HCT116 (cell line): Measurements from ENCODE around the gene RBMXL3. TPM values are rescaled to one million over a fixed set of nuclear protein-coding genes. Genes with fewer than 3 reads are reported as not detected.

Experiments used
- ATAC-seq: fragments of 200-7000 bp; cut with Tn5 transposase; 2 replicates; pipeline ENCODE4 v1.9.1; 2020; ENCODE audit warnings: mild to moderate bottlenecking, moderate library complexity
- BruUV-seq: library from RNA; stranded (reverse); fragments of 400-500 nt; replicated peaks from 2 replicates; lab custom pipeline; 2021; lab: Mats Ljungman, UMichigan
- CTCF ChIA-PET: fragments of 300-600 bp; sonication (Branson Sonifier 250); formaldehyde crosslinking; loops from one replicate; lab custom pipeline; 2021; ENCODE audit warnings: antibody characterized with exemption; lab: Charles Lee
- POLR2A ChIA-PET: fragments of 300-600, 350-600 bp; sonication (Branson Sonifier 250); formaldehyde crosslinking; loops from one replicate; lab custom pipeline; 2021; ENCODE audit warnings: antibody characterized with exemption; lab: Charles Lee
- RAD21 ChIA-PET, 2 experiments: fragments of 300-600 bp; sonication (Branson Sonifier 250); formaldehyde crosslinking; loops; one replicate each; lab custom pipeline; 2023; ENCODE audit warnings: low total read pairs in 2 of 2; ENCODE audit not compliant: uncharacterized antibody in 2 of 2, unreplicated experiment in 2 of 2, low non-redundant PET in 1 of 2; lab: Charles Lee
- DNase-seq: peaks from one replicate; pipeline ENCODE4 v3.0.0-alpha.2; 2010; ENCODE audit warnings: low read depth, low spot score
- H2AFZ ChIP-seq: fragments of 200-600 bp; shearing (Covaris generic), sonication (generic); 2 replicates; pipeline ENCODE4 v1.6.1; 2017; ENCODE audit warnings: low read depth, mixed run types, mixed read lengths, antibody characterized with exemption, low read length; ENCODE audit not compliant: poor library complexity, severe bottlenecking
- H3K27ac ChIP-seq: 2 replicates; pipeline ENCODE4 v1.5.1; 2012; ENCODE audit warnings: low read depth, low read length
- H3K27me3 ChIP-seq: fragments of 200-600 bp; sonication (generic); 2 replicates; pipeline ENCODE4 v1.6.1; 2016; ENCODE audit warnings: mixed run types, low read length, mixed read lengths; ENCODE audit not compliant: insufficient read depth
- H3K36me3 ChIP-seq, 2 experiments: fragments of 200-500 bp in 1 of 2; fragments of 200-600 bp in 1 of 2; sonication (Bioruptor generic) in 1 of 2; sonication (generic) in 1 of 2; 2 replicates each; pipeline versions ENCODE4 v1.5.1 to v1.6.1; 2014 to 2016; ENCODE audit warnings: low read length in 2 of 2, inconsistent platforms in 1 of 2, mixed read lengths in 1 of 2, mixed run types in 1 of 2; ENCODE audit not compliant: insufficient read depth in 2 of 2, control insufficient read depth in 1 of 2
- H3K4me1 ChIP-seq, 2 experiments: fragments of 200-600 bp in 1 of 2; sonication (generic) in 1 of 2; 2 replicates each; pipeline versions ENCODE4 v1.5.1 to v1.6.1; 2012 to 2017; ENCODE audit warnings: low read length in 2 of 2, inconsistent platforms in 1 of 2, mild to moderate bottlenecking in 1 of 2, mixed read lengths in 1 of 2, mixed run types in 1 of 2, moderate library complexity in 1 of 2; ENCODE audit not compliant: insufficient read depth in 2 of 2, control insufficient read depth in 1 of 2
- H3K4me2 ChIP-seq: fragments of 200-600 bp; sonication (generic); 2 replicates; pipeline ENCODE4 v1.6.1; 2017; ENCODE audit warnings: mixed run types, low read length, mixed read lengths
- H3K4me3 ChIP-seq, 2 experiments: fragments of 200-600 bp in 1 of 2; sonication (generic) in 1 of 2; replicated peaks in 1 of 2; 2 replicates each; pipeline ENCODE4 v1.5.1; 2011 to 2016; ENCODE audit warnings: low read length in 2 of 2, control low read depth in 1 of 2, low read depth in 1 of 2, mild to moderate bottlenecking in 1 of 2, mixed read lengths in 1 of 2, mixed run types in 1 of 2
- H3K79me2 ChIP-seq: fragments of 200-600 bp; sonication (generic); 2 replicates; pipeline ENCODE4 v1.6.1; 2017; ENCODE audit warnings: mild to moderate bottlenecking, mixed run types, low read length, moderate library complexity, mixed read lengths; ENCODE audit not compliant: insufficient read depth
- H3K9ac ChIP-seq: fragments of 200-600 bp; sonication (generic); 2 replicates; pipeline ENCODE4 v1.6.1; 2016; ENCODE audit warnings: low read length, mixed read lengths
- H3K9me2 ChIP-seq: fragments of 200-600 bp; sonication (generic), shearing (Covaris generic); 2 replicates; pipeline ENCODE4 v1.6.1; 2017; ENCODE audit warnings: mixed run types, mild to moderate bottlenecking, moderate library complexity; ENCODE audit not compliant: insufficient read depth
- H3K9me3 ChIP-seq, 2 experiments: fragments of 200-500 bp in 1 of 2; fragments of 200-600 bp in 1 of 2; sonication (Bioruptor generic) in 1 of 2; sonication (generic) in 1 of 2; 2 replicates each; pipeline ENCODE4 v1.6.1; 2014 to 2017; ENCODE audit warnings: low read length in 2 of 2, mixed read lengths in 2 of 2, inconsistent platforms in 1 of 2, low read depth in 1 of 2, mild to moderate bottlenecking in 1 of 2, mixed run types in 1 of 2, moderate library complexity in 1 of 2; ENCODE audit not compliant: control insufficient read depth in 1 of 2, insufficient read depth in 1 of 2
- H4K20me1 ChIP-seq: fragments of 200-600 bp; sonication (generic), shearing (Covaris generic); 2 replicates; pipeline ENCODE4 v1.6.1; 2017; ENCODE audit warnings: mixed run types, mild to moderate bottlenecking, moderate library complexity; ENCODE audit not compliant: insufficient read depth
- CEBPB ChIP-seq: IDR thresholded peaks from 2 replicates; pipeline ENCODE4 v1.6.1; 2012; ENCODE audit warnings: low read depth
- CTCF ChIP-seq, 3 experiments: fragments of 200-600 bp in 1 of 3; sonication (generic) in 1 of 3; IDR thresholded peaks in 2 of 3; conservative IDR thresholded peaks in 1 of 3; 2 replicates each; pipeline ENCODE4 v1.5.1; 2012 to 2017; ENCODE audit warnings: low read depth in 2 of 3, low read length in 2 of 3, antibody characterized with exemption in 1 of 3, borderline replicate concordance in 1 of 3, control low read depth in 1 of 3, mild to moderate bottlenecking in 1 of 3, mixed read lengths in 1 of 3, mixed run types in 1 of 3, moderate library complexity in 1 of 3; ENCODE audit not compliant: insufficient read depth in 1 of 3
- EGR1 ChIP-seq: IDR thresholded peaks from 2 replicates; pipeline ENCODE4 v1.6.1; 2012; ENCODE audit warnings: low read depth
- EZH2 ChIP-seq: fragments of 200-600 bp; sonication (generic); IDR thresholded peaks from 2 replicates; pipeline ENCODE4 v1.6.1; 2017; ENCODE audit warnings: antibody characterized with exemption, mixed run types
- POLR2A ChIP-seq: IDR thresholded peaks from 2 replicates; pipeline ENCODE4 v1.7.0; 2011; ENCODE audit warnings: borderline replicate concordance; ENCODE audit not compliant: insufficient read depth, insufficient read length; ENCODE audit errors: extremely low read depth
- RAD21 ChIP-seq: IDR thresholded peaks from 2 replicates; pipeline ENCODE4 v1.6.1; 2012; ENCODE audit warnings: low read depth, mild to moderate bottlenecking
- TCF7L2 ChIP-seq: IDR thresholded peaks from 2 replicates; pipeline ENCODE4 v1.7.0; 2011; ENCODE audit warnings: borderline replicate concordance, inconsistent platforms; ENCODE audit not compliant: insufficient read depth, insufficient read length; ENCODE audit errors: extremely low read depth
- YY1 ChIP-seq: IDR thresholded peaks from 2 replicates; pipeline ENCODE4 v1.6.1; 2011; ENCODE audit warnings: low read length, low read depth, moderate library complexity, mild to moderate bottlenecking; ENCODE audit not compliant: insufficient replicate concordance; ENCODE audit errors: extremely low read depth
- ZBTB33 ChIP-seq: IDR thresholded peaks from 2 replicates; pipeline ENCODE4 v1.6.1; 2011; ENCODE audit warnings: mild to moderate bottlenecking, low read length, moderate library complexity; ENCODE audit not compliant: insufficient replicate concordance; ENCODE audit errors: extremely low read depth
- ZNF274 ChIP-seq: fragments of 200-500 bp; sonication (Bioruptor generic); IDR thresholded peaks from 2 replicates; pipeline ENCODE4 v1.6.1; 2014; ENCODE audit warnings: mild to moderate bottlenecking, low read depth, low read length, inconsistent platforms
- intact Hi-C: fragments of 100-400 bp; cut with micrococcal nuclease; formaldehyde crosslinking; loops from 2 replicates; pipeline ENCODE4 v1.10.0; 2022
- total RNA-seq: library from RNA; stranded (reverse); gene quantifications from one replicate; pipeline ENCODE4 v1.2.1, GENCODE V29; 2021; ENCODE audit not compliant: unreplicated experiment
- TF ChIP-seq, protein P1 (sequence below): IDR thresholded peaks from 2 replicates; pipeline ENCODE4 v1.6.1; 2012
- TF ChIP-seq, protein P2 (sequence below): IDR thresholded peaks from 2 replicates; pipeline ENCODE4 v1.6.1; 2012; ENCODE audit warnings: low read depth

RBMXL3 gene
- total RNA-seq, 1 experiment from 2014 or later, result not detected

DNA sequence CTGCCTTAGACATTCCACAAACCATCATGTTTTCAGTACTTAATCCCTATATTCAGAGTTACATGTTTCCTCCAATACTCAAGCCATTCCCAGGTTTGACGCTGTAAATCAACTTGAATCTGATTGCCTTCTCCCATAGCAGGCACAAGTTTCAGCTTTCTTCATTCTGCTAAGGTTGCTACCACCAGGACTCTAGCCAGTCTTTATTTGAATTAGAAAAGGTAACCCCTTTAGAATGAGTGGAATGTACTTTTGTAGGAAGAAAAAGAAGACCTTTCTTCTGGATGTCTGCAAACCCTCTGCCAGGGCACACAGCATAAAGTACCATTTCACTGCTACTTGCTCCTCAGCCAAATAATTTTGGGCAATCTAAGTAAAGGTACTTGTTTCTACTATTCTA lies 10.7 kb upstream of the RBMXL3 start:
- Histone ChIP-seq H4K20me1 (no peaks in the 10 kb centered on the region), H3K4me1 (no peaks in the 10 kb centered on the region), H2AFZ (no peak overlapping the region), H3K27me3 (no peaks in the 10 kb centered on the region), H3K79me2 (no peaks in the 10 kb centered on the region), H3K9ac (no peak overlapping the region), H3K4me3 (no peak overlapping the region), H3K27ac (no peak overlapping the region), H3K9me3 (no peaks in the 10 kb centered on the region), H3K4me2 (no peak overlapping the region), H3K36me3 (no peaks in the 10 kb centered on the region), H3K9me2 (no peaks in the 10 kb centered on the region)
- intact Hi-C loops, result no loop called here
- no TSS peak for BruUV-seq
- POLR2A ChIA-PET, result no interaction called here
- no peak for DNase-seq
- no peak for ATAC-seq
- RAD21 ChIA-PET, result no interaction called here
- CTCF ChIA-PET, result no interaction called here
- TF ChIP-seq ZNF274, result no peak
- no peak for TF ChIP-seq EGR1
- TF ChIP-seq, protein P1, sequence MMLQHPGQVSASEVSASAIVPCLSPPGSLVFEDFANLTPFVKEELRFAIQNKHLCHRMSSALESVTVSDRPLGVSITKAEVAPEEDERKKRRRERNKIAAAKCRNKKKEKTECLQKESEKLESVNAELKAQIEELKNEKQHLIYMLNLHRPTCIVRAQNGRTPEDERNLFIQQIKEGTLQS, result no peak
- TF ChIP-seq, protein P2, sequence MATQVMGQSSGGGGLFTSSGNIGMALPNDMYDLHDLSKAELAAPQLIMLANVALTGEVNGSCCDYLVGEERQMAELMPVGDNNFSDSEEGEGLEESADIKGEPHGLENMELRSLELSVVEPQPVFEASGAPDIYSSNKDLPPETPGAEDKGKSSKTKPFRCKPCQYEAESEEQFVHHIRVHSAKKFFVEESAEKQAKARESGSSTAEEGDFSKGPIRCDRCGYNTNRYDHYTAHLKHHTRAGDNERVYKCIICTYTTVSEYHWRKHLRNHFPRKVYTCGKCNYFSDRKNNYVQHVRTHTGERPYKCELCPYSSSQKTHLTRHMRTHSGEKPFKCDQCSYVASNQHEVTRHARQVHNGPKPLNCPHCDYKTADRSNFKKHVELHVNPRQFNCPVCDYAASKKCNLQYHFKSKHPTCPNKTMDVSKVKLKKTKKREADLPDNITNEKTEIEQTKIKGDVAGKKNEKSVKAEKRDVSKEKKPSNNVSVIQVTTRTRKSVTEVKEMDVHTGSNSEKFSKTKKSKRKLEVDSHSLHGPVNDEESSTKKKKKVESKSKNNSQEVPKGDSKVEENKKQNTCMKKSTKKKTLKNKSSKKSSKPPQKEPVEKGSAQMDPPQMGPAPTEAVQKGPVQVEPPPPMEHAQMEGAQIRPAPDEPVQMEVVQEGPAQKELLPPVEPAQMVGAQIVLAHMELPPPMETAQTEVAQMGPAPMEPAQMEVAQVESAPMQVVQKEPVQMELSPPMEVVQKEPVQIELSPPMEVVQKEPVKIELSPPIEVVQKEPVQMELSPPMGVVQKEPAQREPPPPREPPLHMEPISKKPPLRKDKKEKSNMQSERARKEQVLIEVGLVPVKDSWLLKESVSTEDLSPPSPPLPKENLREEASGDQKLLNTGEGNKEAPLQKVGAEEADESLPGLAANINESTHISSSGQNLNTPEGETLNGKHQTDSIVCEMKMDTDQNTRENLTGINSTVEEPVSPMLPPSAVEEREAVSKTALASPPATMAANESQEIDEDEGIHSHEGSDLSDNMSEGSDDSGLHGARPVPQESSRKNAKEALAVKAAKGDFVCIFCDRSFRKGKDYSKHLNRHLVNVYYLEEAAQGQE, result no peak

- Histone ChIP-seq H4K20me1 (no peaks in the 10 kb centered on the region), H2AFZ (no peak overlapping the region), H3K79me2 (no peaks in the 10 kb centered on the region), H3K4me3 (no peak overlapping the region), H3K4me2 (no peak overlapping the region), H3K9me3 (no peaks in the 10 kb centered on the region), H3K27ac (no peak overlapping the region), H3K9me2 (no peaks in the 10 kb centered on the region), H3K9ac (no peak overlapping the region), H3K36me3 (no peaks in the 10 kb centered on the region), H3K4me1 (no peaks in the 10 kb centered on the region), H3K27me3 (no peaks in the 10 kb centered on the region)
- BruUV-seq, result no TSS peak
- intact Hi-C loops, result no loop called here
- DNase-seq (no peak), ATAC-seq (no peak)
- ChIA-PET POLR2A (no interaction called here), RAD21 (no interaction called here), CTCF (no interaction called here)
- no peak for TF ChIP-seq POLR2A
- no peak for TF ChIP-seq TCF7L2
- no peak for TF ChIP-seq CEBPB
- no peak for TF ChIP-seq YY1
- TF ChIP-seq ZNF274, result no peak
- TF ChIP-seq RAD21, result no peak
- TF ChIP-seq EGR1, result no peak
- no peak for TF ChIP-seq EZH2
- no peak for TF ChIP-seq CTCF (IDR thresholded peaks at IDR 0.05 in 2 of 3, conservative IDR thresholded peaks at IDR 0.05 in 1 of 3; ENCODE audit: borderline replicate concordance in 1 of 3, insufficient read depth in 1 of 3, low read depth in 2 of 3, low read length in 2 of 3)
- no peak for TF ChIP-seq ZBTB33
Measured at GRCh38 chrX:115183980-115184379, 5.2 kb upstream of the RBMXL3 start.
